ENCODE data around the gene TFCP2L1.

GRCh38 chr2:121186261-121186660, 98.7 kb downstream of the TFCP2L1 start:
- TF ChIP-seq POLR2A (IDR thresholded peaks at IDR 0.05): no peak
- TF ChIP-seq CTCF (IDR thresholded peaks at IDR 0.05): no peak
